Type B pancreatic cell (in vitro differentiated cells): Measurements from ENCODE around the gene HBEGF. TPM values are rescaled to one million over a fixed set of nuclear protein-coding genes. Genes with fewer than 3 reads are reported as not detected.

Experiments
- DNase-seq: peaks from one replicate; pipeline ENCODE4 v3.0.0; 2021; ENCODE audit warnings: mixed read lengths; ENCODE audit not compliant: unreplicated experiment; ENCODE audit errors: extremely low spot score
- H3K27ac Mint-ChIP-seq: 2 replicates; pipeline ENCODE4 v1.8.0; 2021; ENCODE audit warnings: mild to moderate bottlenecking, mixed read lengths
- H3K27me3 Mint-ChIP-seq: 2 replicates; pipeline ENCODE4 v1.8.0; 2021; ENCODE audit warnings: mixed read lengths
- H3K36me3 Mint-ChIP-seq: 2 replicates; pipeline ENCODE4 v1.8.0; 2021; ENCODE audit warnings: mixed read lengths
- H3K4me1 Mint-ChIP-seq: one replicate; pipeline ENCODE4 v1.8.0; 2021; ENCODE audit warnings: mixed read lengths; ENCODE audit not compliant: unreplicated experiment
- H3K4me3 Mint-ChIP-seq: 2 replicates; pipeline ENCODE4 v1.8.0; 2021; ENCODE audit warnings: mild to moderate bottlenecking, mixed read lengths
- H3K9me3 Mint-ChIP-seq: 2 replicates; pipeline ENCODE4 v1.8.0; 2021; ENCODE audit warnings: mixed read lengths
- total RNA-seq: library from RNA; stranded (reverse); gene quantifications from 2 replicates; pipeline ENCODE4 v1.2.1, GENCODE V29; 2021; ENCODE audit warnings: low replicate concordance
- TF ChIP-seq, protein P1 (sequence below): fragments of 200-600 bp; sonication (generic); conservative IDR thresholded peaks from 2 replicates; pipeline ENCODE4 v1.5.0; 2021; ENCODE audit warnings: antibody characterized with exemption, mild to moderate bottlenecking

Gene HBEGF
- total RNA-seq, 1 donor from 2014 or later, result 4.7 TPM

DNA sequence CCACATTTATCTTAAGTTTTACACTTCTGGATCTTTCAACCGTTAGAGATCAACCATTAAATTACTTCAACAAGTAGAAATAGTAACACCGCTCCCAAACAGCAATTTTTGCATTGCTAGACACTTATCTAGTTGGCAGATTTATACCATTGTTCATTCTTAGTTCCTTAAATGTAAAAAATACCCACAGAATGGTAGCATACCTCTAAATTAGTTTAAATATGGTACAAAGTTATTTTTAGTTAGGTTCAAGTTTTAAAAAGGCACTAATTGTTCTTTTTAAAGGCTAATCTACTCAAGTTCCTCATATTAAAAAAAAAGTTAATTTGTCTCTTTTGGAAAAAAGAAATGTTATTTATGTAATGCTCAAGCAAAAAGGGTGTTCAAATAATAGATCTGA, 51.6 kb downstream of the HBEGF start:
- no peaks in the 10 kb centered on the region for H3K9me3 Mint-ChIP-seq
- peaks cover 28% of the 10 kb centered on the region for H3K4me1 Mint-ChIP-seq
- no peaks in the 10 kb centered on the region for H3K27me3 Mint-ChIP-seq
- no peak overlapping the region for H3K27ac Mint-ChIP-seq
- peaks cover 14% of the 10 kb centered on the region for H3K36me3 Mint-ChIP-seq
- TF ChIP-seq, protein P1, sequence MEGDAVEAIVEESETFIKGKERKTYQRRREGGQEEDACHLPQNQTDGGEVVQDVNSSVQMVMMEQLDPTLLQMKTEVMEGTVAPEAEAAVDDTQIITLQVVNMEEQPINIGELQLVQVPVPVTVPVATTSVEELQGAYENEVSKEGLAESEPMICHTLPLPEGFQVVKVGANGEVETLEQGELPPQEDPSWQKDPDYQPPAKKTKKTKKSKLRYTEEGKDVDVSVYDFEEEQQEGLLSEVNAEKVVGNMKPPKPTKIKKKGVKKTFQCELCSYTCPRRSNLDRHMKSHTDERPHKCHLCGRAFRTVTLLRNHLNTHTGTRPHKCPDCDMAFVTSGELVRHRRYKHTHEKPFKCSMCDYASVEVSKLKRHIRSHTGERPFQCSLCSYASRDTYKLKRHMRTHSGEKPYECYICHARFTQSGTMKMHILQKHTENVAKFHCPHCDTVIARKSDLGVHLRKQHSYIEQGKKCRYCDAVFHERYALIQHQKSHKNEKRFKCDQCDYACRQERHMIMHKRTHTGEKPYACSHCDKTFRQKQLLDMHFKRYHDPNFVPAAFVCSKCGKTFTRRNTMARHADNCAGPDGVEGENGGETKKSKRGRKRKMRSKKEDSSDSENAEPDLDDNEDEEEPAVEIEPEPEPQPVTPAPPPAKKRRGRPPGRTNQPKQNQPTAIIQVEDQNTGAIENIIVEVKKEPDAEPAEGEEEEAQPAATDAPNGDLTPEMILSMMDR, result no peak
- no peak overlapping the region for H3K4me3 Mint-ChIP-seq
- no peak for DNase-seq

DNA sequence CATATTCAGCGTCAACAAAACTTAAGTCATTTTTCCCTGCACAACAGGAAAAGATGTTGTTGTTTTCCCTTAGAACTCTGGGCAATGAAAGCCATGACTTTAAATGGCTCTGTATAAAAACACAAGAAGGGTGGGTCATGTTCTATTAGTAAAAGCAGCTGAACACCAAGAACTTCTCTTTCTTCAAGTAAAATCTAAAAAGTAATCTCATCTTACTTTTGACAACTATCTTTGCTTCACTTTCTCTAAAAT, 52.6 kb downstream of the HBEGF start:
- TF ChIP-seq, protein P1, result no peak
- peaks cover 28% of the 10 kb centered on the region for H3K4me1 Mint-ChIP-seq

DNA sequence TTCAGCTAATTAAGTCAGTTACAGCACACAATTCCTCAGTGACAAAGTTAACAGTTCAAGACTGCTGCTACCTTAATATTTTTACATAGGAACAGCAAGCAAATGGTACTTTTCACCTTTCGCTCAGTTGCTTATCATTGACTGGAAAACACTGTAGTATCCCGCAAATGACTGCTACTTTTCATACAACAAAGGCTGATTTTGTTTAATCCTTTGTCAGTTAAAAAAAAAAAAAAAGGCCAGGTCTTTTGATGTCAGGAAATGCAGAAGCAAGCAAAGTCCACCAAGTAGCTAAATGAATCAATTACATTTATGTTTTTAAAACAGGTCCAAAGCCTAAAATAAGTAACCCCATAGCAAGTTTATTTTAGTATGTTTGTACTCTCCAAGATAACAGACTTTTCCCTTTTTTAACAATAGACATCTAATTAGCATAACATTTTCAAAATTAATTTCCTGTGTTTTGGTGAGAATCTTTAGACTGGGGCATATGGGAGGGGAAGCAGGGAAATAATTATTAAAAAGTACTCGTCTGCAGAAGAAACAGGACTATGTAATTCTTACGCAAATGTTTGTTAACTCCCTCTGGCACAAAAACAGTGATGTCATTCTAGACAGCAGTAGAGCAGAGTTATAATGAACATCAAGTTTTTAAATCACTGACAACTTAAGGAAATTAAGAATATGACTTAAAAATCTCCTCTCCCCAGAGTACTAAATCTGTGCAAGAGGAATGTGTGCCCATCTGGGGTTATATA, 53.1 kb downstream of the HBEGF start:
- Mint-ChIP-seq H3K4me3 (no peak overlapping the region), H3K9me3 (no peaks in the 10 kb centered on the region), H3K27me3 (no peaks in the 10 kb centered on the region), H3K27ac (no peak overlapping the region), H3K36me3 (peaks cover 18% of the 10 kb centered on the region), H3K4me1 (peaks cover 28% of the 10 kb centered on the region)
- no peak for DNase-seq
- TF ChIP-seq, protein P1, result no peak

More for the DNA sequence above, 52.6 kb downstream of the HBEGF start:
- H3K9me3 Mint-ChIP-seq, result no peaks in the 10 kb centered on the region
- H3K27ac Mint-ChIP-seq, result no peak overlapping the region
- H3K4me3 Mint-ChIP-seq, result no peak overlapping the region
- peaks cover 18% of the 10 kb centered on the region for H3K36me3 Mint-ChIP-seq
- H3K27me3 Mint-ChIP-seq, result no peaks in the 10 kb centered on the region
- DNase-seq, result no peak

DNA sequence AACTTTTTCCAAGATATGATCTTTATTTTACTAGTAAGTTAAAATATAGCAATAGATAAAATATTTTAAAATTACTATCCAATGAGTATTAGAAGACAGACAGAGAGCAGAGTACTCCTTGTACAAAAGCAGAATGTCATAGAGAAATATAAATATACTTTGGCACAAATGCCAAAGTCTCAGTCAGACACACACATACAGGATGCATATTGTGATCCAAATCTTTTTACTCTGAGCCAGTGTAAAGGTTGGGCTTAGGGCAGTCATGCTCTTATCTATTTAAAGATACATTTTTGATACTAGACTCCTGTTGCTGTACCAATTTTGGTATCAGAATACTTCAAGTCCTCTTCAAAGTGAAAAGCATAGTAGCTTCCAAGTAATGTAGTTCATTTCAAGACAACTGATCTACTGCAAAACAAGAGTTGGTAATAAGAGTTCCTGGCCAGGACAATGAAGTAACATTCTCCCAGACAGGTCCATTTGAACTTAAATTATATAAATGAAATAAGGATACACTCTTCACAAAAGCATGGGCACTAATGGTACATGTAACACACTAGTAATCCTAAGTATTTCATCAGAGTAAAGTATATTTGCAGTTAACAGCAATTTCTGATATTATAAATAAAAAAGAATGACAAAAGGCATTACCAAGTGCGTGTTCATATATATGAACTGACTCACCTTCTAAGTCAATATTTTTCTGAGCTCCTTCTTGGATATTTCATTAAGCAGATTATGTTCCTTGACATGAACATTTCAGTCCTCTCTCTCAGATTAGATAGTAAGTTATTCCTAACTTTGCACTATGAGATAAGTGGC, 54.0 kb downstream of the HBEGF start:
- no peaks in the 10 kb centered on the region for H3K27me3 Mint-ChIP-seq
- H3K36me3 Mint-ChIP-seq, result peaks cover 18% of the 10 kb centered on the region
- H3K4me3 Mint-ChIP-seq, result no peak overlapping the region
- TF ChIP-seq, protein P1, result no peak
- no peak for DNase-seq
- H3K9me3 Mint-ChIP-seq, result no peaks in the 10 kb centered on the region
- peaks cover 27% of the 10 kb centered on the region for H3K4me1 Mint-ChIP-seq
- H3K27ac Mint-ChIP-seq, result no peak overlapping the region

DNA sequence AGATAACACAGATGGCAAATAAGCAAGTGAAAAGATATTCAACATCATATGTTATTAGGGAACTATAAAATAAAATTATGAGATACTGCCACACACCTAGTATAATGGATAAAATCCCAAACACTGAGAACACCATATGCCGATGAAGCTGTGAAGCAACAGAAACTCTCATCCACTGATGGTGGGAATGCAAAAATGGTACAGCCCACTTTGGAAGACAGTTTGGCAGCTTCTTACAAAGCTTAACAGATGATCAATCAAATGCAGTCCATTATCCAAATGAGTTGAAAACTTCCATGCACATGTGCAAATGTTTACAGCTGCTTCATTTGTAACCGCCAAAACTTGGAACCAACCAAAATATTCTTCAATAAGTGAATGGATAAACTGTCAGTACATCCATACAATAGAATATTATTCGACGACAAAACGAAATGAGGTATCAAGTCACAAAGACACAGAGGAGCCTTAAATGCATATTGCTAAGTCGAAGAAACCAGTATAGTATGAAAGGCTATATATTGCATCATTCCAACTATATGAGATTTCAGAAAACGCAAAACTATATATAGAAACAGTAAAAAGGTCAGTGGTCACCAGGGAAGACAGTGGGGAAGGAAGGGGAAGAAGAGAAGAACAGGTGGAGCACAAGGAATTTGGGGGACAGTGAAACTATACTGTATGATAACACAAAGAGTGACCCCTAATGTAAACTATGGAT, 58.4 kb downstream of the HBEGF start:
- Mint-ChIP-seq H3K27me3 (no peaks in the 10 kb centered on the region), H3K9me3 (no peaks in the 10 kb centered on the region), H3K27ac (no peak overlapping the region), H3K36me3 (peaks cover 17% of the 10 kb centered on the region), H3K4me3 (no peak overlapping the region), H3K4me1 (peaks cover 7% of the 10 kb centered on the region)
- DNase-seq, result no peak
- TF ChIP-seq, protein P1, result no peak
